ENCODE data around the gene THBS4.

Gene THBS4

DNA sequence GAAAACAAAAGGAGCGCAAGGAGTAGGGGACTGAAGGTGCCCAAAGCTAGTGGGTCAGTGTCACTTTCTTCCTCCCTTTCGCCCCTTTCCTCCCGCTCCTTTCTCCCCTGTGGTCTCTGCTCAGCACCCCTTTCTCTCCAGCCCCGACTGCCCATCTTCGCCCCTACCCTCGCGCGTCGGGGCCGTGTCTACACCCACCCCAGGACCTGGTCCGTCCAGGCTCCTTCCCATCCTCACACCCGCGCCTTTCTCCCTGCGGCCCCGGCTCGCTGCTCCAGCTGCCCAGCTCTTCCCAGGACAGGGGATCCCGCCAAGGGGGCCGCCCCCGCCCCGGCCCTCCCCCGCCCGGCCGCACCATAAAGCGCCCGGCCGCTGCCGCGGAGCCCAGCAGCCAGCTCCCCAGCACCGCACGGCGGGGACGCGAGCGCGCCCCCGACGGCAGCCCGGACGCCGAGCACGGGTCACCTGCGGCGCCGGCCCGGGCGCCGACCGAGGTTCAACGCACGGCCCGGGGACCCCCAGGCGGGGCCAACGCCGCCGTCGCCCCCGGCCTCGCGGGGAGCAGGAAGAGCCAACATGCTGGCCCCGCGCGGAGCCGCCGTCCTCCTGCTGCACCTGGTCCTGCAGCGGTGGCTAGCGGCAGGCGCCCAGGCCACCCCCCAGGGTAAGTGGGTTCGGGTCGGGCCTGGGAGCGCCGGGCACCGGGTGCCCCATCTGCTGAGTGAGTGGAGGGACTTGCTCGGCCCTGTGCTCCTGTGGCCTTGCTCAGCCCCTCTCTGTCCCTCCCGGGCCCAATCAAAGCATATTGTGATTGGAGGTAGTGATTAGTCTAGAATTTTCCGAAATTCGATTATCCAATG lies at the start of gene THBS4:
Gene THBS4 (plus strand): TSS at position 387 of the 860 bp plus-strand sequence. CDS start 190 bp downstream, at position 577.
- no peak for DNase-seq

DNA sequence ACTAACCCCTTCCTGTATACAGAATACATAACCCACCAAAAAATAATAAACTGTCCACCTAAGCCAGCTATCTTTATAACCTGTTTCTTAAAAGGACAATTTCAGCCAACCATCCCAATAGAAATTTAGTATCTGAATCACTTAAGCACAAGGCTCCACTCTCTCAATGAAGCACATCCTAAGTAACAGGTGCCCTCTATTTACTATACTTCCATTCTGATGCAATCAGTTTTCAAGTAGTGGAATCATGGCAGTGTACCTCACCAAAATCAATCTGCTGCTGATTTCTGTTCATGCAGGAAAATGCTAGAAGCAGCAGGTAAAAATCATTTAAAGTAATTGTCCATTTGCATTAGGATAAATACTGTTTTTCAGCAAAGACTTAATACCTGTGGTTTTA lies 48.9 kb upstream of the THBS4 start:
- no peak for DNase-seq

GRCh38 chr5:79990205-79990597 lies 44.9 kb upstream of the THBS4 start:
- DNase-seq = peak; percentile 3

GRCh38 chr5:79990598-79991507 lies 44.3 kb upstream of the THBS4 start, which contains the start of gene MTX3:
Gene MTX3 (minus strand): TSS chr5:79991262. CDS start chr5:79991238, 24 bp downstream.
- peak; percentile 88 for DNase-seq

DNA sequence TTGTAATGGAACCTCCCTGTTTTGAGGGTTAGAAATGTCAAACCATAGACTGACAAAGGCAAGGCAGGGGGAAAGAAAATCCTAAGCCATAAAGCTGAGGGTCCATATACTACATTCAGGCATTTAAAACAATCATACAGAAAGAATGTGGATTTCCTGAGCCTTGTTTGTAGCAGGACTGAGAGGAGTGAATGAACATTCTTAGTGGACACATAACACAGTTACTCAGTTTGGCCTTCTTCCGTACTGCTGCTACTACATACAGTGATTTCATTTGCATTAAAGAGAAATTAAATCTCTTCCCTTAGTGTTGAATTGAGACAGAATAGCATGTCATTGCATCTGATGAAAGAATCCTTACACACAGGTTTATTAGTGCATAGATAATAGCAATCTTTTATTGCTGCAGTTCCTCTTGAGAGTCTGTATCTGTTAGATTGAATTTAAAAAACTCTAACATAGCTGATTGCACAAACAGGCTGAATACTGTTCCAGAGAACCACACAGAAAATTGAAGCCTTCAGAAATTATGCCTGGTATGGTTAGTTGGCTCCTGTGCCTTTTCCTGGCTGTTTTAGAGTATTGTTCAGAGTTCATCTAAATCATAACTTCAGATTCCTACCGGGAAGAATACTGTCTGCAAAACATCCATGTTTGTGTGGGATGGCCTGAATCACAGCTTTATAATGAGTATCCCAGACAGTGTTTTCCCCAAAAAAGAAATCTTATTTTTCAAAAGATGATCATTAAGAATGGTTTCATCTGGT lies 42.1 kb upstream of the THBS4 start:
- peak; percentile 30 for DNase-seq

DNA sequence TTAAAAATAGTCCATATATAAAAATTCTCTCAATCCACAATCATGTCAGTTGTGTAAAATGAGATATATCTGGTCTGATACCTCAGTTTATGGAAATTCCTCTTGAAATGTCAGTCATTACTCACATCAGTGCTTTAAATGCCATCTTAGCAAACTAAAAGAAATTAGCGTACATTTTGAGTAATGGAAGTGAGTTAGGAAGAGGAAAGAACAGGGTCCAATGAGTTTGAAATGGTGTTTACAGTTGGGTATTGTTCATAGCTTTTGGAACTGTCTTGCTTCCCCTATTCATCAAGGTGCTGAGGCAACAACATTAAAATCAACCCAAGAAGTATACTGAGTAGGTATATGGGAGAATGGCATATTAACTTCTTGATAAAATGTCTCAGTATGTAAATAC lies 35.4 kb upstream of the THBS4 start:
- DNase-seq = no peak

GRCh38 chr5:80002677-80003076 lies 32.5 kb upstream of the THBS4 start:
- no peak for DNase-seq

DNA sequence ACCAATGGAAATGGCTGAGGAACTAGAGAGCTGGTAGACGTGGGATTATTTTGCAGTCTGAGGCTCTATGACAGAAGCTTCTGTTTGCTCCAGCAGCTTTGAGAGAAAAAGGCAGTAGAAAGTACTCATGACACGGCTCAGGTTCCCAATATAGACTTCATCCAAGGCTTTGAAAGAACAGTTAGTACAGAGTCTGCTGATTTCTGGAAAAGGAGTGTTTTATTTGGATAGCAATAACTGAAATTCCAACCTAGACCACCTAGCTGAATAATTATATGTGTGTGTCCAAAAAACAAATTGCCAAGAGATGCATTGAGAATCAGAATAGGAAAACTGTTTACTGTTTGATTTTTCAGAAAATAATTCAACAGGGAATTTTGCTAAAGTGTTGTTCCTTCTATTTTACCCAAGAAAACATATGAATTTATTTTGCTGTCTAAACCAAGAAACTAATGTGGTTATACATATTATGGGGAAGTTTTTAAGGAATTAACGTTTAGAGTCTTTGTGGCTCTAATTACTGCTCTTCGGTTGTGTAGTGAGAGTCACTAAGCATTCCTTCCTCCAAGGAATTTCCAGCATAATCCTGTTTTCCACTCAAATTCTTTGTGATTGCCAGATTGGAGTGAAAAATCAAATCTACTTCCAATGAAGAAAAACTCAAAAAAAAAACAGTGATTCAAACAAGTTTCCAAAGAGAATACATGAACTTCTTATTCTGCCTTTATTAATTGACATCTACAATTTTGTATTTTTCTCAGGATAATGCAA lies 26.0 kb upstream of the THBS4 start:
- no peak for DNase-seq

DNA sequence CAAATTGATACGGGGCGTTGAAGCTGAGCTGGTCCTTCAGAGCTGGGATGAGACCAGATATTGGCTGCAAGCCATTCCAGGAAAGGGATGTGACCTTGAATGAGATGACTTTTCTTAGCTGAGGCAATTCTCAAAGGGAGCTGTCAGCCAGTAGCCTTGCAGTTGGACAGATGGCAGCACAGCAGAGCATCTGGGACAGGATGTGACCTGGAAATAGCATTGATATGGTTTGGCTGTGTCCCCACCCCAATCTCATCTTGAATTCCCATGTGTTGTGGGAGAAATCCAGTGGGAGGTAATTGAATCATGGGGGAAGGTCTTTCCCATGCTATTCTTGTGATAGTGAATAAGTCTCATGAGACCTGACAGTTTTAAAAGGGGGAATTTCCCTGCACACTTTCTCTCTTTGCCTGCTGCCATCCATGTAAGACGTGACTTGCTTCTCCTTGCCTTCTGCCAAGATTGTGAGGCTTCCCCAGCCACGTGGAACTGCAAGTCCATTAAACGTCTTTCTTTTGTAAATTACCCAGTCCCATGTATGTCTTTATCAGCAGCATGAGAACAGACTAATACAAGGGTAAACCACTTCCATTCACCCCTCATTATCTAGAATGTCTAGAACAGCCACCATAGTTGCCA lies 24.3 kb upstream of the THBS4 start:
- DNase-seq = no peak

GRCh38 chr5:80025069-80025468 lies 10.1 kb upstream of the THBS4 start:
- no peak for DNase-seq

GRCh38 chr5:80026841-80027240 lies 8.3 kb upstream of the THBS4 start:
- no peak for DNase-seq

DNA sequence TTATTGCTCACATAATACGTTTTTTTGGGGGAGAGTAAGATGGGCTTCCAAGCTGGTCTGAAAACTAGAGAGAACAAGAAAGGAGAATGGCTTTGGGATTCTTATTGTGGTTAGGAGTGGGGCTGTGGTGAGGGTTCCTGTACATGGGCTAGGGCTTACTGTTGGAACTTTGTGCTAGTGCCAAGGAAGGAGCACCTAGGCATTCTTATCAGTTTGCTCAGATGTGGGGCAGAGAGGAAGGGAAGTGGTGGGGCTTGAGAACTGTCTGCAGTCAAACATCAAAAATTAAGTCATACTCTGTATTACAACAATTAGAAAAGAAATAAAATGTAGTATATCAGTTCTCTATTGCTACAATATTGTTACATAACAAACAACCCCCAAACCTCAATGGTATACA lies 4.0 kb upstream of the THBS4 start:
- no peak for DNase-seq

DNA sequence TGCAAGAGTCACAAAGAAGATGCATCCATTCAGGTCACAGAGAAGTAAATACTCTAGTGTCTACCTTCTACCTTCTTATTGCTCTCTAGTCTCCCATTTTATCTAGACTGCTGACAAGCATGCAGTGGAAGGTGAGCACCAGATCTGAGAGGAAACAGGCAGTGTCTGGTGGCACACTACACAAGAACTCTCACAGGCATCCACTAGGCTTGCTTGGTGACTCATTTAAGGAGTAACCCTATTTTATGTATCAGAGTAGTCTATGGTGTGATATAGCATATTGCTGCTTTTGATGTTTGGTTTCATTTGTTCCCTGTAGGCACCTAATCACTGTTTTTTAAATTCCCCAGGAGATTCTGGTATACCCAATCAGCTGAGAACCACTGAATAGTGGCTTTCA lies 1.6 kb upstream of the THBS4 start:
- no peak for DNase-seq

DNA sequence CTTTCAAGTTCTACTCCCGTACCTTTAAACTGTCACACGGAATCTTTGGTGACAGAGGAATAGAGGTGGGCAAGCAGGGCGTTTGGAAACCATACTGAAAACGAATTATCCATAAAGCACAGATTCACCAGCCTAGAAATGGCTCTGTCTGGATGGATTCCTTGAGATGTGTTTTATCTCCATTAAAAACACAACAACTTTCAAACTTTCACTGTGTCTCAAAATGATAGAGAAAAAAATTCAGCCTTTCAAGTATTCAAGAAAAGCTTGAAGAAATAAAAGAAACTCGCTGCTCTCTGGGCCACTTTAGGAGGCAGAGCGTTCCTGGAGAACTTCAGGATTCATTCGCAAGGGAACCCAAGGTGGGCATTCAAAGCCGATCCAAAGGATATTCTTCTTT lies 589 bp upstream of the THBS4 start:
- DNase-seq = no peak

DNA sequence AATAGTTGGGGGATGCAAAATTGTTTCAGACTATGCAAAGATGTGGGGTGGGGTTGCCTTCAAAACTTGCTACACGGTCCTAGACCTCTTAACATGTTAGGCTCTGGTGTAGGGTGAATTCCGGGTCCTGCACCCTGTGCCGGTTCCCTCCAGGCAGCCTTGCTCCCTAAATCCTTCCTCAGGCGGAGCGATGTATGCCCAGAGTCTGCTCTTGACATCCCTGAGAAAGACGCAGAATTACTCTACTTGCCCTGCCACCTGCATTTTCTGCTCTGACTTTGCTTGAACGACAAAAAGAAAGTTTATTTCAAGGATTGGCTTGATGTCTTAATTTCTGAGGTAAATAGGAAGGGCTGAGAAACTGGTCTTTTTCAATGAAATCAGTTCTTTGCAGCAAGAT lies 691 bp downstream of the THBS4 start:
- no peak for DNase-seq

DNA sequence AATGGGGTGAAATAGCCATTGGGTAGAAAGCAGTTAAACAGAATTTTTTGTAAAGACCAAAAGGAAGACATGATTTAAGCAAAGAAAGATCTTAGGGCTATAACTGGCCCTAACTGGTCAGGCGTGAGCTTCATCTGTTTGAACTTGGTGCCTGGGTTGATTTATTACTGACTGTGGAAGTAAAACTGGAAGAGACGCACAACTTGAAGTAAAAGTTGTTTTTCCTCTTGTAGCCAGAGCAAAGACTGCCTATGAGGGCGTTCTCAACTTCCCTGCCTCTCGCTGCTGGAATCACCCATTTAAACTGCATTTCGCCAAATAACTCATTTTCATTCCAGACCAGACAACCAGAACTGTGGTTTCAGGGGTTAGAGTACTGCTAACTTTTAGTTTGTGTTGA lies 1.5 kb downstream of the THBS4 start:
- no peak for DNase-seq

- DNase-seq = no peak
Observed at GRCh38 chr5:80037366-80037765, 2.2 kb downstream of the THBS4 start.

DNA sequence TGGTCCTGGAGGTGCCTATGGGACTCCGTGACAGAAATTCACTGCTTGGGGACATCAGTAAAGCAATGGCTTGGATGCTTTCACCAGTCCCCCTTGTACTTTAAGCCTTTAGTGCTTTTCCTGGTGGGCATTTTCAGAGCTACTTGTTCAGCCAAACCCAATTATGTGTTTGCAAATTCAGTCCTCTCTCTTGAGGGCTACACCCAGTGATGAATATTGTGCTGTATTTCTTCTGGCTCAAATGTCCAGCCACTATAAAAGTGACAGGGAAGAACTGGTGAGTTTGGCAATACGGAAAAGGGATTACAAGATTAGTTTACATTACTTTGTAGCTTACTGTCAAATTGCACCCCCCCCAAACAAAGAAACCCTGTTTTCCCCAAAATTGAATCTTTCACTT lies 4.5 kb downstream of the THBS4 start:
- no peak for DNase-seq

GRCh38 chr5:80041527-80041926 lies 6.4 kb downstream of the THBS4 start:
- no peak for DNase-seq

GRCh38 chr5:80042330-80042729 lies 7.2 kb downstream of the THBS4 start:
- no peak for DNase-seq

- no peak for DNase-seq
Observed at GRCh38 chr5:80043187-80043586, 8.0 kb downstream of the THBS4 start.
